WI38 (cell line): ENCODE measurements around the gene TMEM9.

Source experiments
- H3K4me3 ChIP-seq: 2 replicates; pipeline ENCODE4 v1.5.1; 2011; ENCODE audit warnings: low read depth, mild to moderate bottlenecking, control low read depth, low read length
- TF ChIP-seq, protein P1 (sequence below): IDR thresholded peaks from 2 replicates; pipeline ENCODE4 v1.5.1; 2012; ENCODE audit warnings: low read depth, mild to moderate bottlenecking, control low read depth, low read length

TMEM9 gene

DNA sequence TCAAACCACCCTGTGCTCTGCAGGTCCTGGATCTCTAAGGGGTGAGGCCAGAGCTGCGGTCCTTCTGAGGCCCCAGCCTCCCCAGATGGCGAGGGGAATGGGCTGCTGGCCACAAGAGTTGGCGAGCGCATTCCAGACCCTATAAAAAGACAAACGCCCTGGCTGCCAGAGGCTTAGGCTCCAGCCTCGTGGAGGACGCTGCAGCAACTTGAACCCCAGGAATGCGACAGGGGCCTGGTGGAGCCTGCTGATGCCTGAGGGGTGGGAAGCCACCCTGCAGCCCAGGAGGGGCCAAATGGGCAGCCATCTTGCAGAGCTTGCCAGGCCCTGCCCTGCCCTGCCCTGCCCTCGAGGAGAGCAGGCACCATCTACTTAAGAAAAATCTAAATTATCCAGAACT lies 50.6 kb downstream of the TMEM9 start:
- no peak overlapping the region for H3K4me3 ChIP-seq
- TF ChIP-seq, protein P1, sequence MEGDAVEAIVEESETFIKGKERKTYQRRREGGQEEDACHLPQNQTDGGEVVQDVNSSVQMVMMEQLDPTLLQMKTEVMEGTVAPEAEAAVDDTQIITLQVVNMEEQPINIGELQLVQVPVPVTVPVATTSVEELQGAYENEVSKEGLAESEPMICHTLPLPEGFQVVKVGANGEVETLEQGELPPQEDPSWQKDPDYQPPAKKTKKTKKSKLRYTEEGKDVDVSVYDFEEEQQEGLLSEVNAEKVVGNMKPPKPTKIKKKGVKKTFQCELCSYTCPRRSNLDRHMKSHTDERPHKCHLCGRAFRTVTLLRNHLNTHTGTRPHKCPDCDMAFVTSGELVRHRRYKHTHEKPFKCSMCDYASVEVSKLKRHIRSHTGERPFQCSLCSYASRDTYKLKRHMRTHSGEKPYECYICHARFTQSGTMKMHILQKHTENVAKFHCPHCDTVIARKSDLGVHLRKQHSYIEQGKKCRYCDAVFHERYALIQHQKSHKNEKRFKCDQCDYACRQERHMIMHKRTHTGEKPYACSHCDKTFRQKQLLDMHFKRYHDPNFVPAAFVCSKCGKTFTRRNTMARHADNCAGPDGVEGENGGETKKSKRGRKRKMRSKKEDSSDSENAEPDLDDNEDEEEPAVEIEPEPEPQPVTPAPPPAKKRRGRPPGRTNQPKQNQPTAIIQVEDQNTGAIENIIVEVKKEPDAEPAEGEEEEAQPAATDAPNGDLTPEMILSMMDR, result no peak

DNA sequence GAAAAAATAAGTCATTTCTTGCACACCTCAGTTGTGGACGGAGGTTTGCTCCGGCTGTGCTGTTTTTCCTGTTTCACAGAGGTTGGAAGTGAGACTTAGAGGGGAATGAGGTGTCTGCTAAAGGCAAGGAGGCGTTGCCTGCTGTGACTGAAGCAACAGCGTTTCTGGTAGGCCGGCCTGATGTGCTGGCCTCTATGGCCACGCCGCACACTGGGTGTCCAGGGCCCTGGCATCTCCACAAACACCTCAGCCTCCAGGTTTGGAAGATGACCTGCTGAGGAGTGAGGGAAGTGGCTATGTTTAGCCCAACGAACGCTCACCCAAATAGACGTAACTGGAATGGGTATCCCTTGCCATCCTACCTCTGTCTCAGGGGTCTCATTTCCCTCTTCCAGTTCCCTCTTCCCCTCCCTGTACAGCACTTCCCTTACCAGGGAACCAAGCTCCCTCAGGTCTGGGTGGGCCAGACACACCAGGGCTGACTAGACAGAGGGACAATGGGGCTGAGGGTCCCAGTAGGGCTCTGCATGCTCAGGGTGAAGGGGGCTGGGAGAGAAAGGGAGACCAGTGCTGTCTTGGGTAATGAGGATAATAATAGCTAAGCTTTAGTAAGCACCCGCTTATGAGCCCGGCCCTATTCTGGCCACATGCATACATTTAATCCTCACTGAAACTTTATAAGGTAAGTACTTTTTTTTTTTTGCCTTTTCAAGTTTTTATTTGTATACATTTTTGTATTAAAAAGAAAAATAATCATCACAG lies 53.9 kb downstream of the TMEM9 start:
- H3K4me3 ChIP-seq, result no peak overlapping the region
- TF ChIP-seq, protein P1, result no peak

DNA sequence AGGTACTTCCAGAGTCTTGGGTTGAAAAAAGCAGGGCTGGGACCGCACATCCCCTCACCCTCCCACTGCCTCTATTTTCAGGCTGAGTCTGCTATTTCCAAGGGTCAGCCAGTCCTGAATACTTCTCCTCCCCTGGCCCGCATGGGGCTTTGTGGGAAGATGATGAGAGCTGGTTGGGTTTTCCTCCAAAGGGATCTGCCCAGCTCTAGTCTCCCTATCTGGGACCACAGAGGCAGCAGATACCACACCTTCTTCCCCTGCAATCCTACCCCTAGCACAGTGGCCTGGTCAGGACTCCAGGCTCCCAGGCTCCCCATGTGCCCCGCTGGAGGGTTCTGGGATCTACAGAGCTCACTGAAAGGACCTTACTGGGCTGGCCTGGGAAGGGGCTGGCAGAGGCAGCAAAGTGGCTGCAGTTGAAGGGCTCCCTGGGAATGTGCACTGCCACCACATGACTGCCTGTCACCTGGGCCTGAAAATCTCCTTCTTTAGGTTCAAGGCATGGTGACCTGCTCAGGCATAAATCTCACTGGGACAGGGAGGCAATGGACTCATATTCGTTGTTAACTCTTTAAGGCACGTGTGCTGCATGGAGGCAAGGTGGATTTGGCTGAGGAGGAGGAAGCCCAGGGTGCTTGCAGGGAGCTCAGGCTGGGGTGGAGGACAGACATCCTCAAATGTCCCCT lies 55.1 kb downstream of the TMEM9 start:
- TF ChIP-seq, protein P1, result no peak
- no peak overlapping the region for H3K4me3 ChIP-seq

DNA sequence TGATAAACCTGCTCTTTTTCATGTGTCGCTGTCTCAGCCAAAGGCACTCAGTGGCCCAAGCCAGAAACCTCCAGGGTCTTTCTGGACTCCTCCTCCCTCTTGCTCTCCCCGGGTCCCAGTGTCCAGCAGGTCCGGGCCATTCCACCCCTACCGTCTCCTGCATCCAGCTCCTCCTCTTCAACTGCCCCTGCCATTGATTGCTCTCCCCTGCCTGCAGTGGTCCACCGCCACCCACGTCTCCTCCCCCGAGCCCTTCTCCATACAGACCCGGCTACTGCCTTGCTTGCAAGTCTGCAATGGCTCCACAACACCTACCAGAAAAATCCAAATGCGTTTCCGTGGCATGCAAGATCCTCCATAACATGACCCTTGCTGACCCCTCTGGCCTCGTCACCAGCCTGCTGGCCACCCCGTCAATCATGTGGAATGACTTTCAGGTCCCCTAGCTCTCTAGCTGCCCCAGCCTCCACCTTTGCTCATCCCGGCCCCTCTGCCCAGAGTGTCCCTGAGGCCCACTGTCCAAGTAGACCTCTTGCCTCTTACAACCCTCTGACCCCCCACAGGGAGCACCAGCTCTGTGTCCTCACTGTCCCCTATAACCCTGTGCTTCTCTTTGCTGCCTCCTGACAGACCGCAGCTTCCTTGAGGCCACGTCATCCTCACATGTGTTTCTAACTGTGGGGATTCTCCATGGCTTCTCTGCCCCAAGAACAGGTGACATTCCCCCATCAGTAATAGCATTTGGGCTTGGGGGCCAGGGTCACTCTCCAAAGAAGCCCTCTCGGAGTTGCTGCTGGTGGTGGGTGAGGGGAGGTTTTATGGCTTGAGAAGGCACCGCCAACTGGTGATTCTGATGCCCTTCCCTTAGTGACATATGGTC lies 57.1 kb downstream of the TMEM9 start:
- TF ChIP-seq, protein P1, result no peak
- no peak overlapping the region for H3K4me3 ChIP-seq

DNA sequence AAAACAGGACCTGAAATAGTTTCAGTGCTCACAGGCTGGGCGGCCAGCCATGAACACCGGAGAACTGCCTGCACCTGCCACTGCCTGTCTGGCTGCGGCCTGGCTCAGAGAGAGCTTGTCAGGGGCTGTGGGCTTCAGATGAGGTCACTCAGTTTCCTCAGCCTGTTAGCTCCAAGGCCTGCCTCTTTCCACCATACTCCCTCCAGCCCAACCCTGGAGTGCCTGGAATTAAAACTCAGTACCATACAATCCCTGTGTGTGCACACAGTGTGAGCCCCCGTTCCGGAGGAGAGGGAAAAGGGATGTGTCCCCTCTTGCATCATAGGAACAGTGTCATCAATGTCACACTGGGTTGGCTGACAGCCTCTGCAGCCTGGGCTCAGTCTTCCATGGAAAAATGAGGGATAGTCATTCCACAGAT lies 58.2 kb downstream of the TMEM9 start:
- no peak overlapping the region for H3K4me3 ChIP-seq
- TF ChIP-seq, protein P1, result no peak

DNA sequence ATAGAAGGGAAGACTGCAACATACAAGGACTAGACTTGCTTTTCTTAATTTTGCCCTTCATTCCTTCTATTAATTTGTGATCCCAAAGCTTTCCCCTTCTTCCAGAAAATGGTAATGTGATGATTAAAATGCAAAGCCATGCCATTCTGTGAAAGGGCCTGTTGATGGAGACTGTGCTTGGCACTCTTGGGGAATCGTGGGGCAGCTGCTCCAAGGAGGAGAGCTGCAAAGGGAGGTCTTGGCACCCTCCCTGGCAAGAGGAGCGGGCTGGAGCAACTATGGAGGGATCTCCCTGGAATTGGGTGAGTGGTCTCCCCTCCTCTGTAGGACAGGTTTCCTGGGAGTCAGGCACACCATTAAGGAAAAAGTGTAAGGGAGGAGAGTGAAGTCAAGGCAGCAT lies 58.7 kb downstream of the TMEM9 start:
- H3K4me3 ChIP-seq, result no peak overlapping the region
- TF ChIP-seq, protein P1, result no peak
